ENCODE results near the gene AP4B1.

- TF ChIP-seq POLR2A (IDR thresholded peaks at IDR 0.05; ENCODE audit: low read depth) (no peak), CTCF (IDR thresholded peaks at IDR 0.05) (no peak), POLR2AphosphoS5 (IDR thresholded peaks at IDR 0.05) (no peak)
Measured at GRCh38 chr1:113881661-113882060, 22.9 kb downstream of the AP4B1 start.

All from esophagus muscularis mucosa (tissue), 3 donors.